IMR-90 (cell line): ENCODE data around the gene ATXN7L2. TPM values are rescaled to one million over a fixed set of nuclear protein-coding genes. Genes with fewer than 3 reads are reported as not detected.

Experiments
- ATAC-seq: fragments of 200-7000 bp; cut with Tn5 transposase; 2 replicates; pipeline ENCODE4 v1.9.1; 2020; ENCODE audit warnings: low read depth, mild to moderate bottlenecking, moderate library complexity
- BruUV-seq: library from RNA; stranded (reverse); fragments of 400-500 nt; replicated peaks from 2 replicates; lab custom pipeline; 2021; lab: Mats Ljungman, UMichigan
- CTCF ChIA-PET: fragments of 300-600 bp; formaldehyde crosslinking; extraction: SDS; loops from one replicate; lab custom pipeline; 2021; ENCODE audit warnings: antibody characterized with exemption; lab: Yijun Ruan, JAX
- POLR2A ChIA-PET: fragments of 300-600 bp; sonication (Branson Sonifier 250); formaldehyde crosslinking; loops from one replicate; lab custom pipeline; 2022; ENCODE audit warnings: antibody characterized with exemption; ENCODE audit not compliant: unreplicated experiment; lab: Charles Lee
- DNase-seq: peaks from one replicate; pipeline ENCODE4 v3.0.0; 2013
- H2AFZ ChIP-seq: replicated peaks from 2 replicates; pipeline ENCODE3; 2013; ENCODE audit warnings: low read length, mild to moderate bottlenecking; ENCODE audit not compliant: poor library complexity
- H2AK5ac ChIP-seq: 2 replicates; pipeline ENCODE4 v1.6.1; 2013; ENCODE audit warnings: low read depth, low read length, inconsistent platforms
- H2AK9ac ChIP-seq: replicated peaks from 2 replicates; pipeline ENCODE3; 2013; ENCODE audit warnings: mild to moderate bottlenecking, low read depth, low read length, moderate library complexity; ENCODE audit not compliant: poor library complexity
- H2BK120ac ChIP-seq: 2 replicates; pipeline ENCODE4 v1.6.1; 2013; ENCODE audit warnings: low read depth, low read length, inconsistent platforms
- H2BK15ac ChIP-seq: 3 replicates; pipeline ENCODE4 v1.6.1; 2013; ENCODE audit warnings: low read depth, low read length, inconsistent platforms
- H2BK20ac ChIP-seq: 2 replicates; pipeline ENCODE4 v1.6.1; 2013; ENCODE audit warnings: low read depth, mild to moderate bottlenecking, inconsistent platforms, low read length, moderate library complexity
- H2BK5ac ChIP-seq: 2 replicates; pipeline ENCODE4 v1.6.1; 2013; ENCODE audit warnings: mild to moderate bottlenecking, low read depth, low read length, inconsistent platforms; ENCODE audit not compliant: poor library complexity, severe bottlenecking
- H3K14ac ChIP-seq: replicated peaks from 2 replicates; pipeline ENCODE4 v1.6.1; 2013; ENCODE audit warnings: low read depth, low read length, inconsistent platforms
- H3K18ac ChIP-seq: 2 replicates; pipeline ENCODE4 v1.6.1; 2013; ENCODE audit warnings: low read depth, low read length, control low read depth
- H3K23ac ChIP-seq: 2 replicates; pipeline ENCODE4 v1.6.1; 2013; ENCODE audit warnings: low read depth, low read length, inconsistent platforms
- H3K27ac ChIP-seq: 2 replicates; pipeline ENCODE4 v1.5.1; 2013; ENCODE audit warnings: mild to moderate bottlenecking, control low read depth, low read length; ENCODE audit not compliant: insufficient read depth
- H3K27me3 ChIP-seq: 2 replicates; pipeline ENCODE4 v1.6.1; 2013; ENCODE audit warnings: low read length; ENCODE audit not compliant: control insufficient read depth, insufficient read depth
- H3K36me3 ChIP-seq: 2 replicates; pipeline ENCODE4 v1.6.1; 2013; ENCODE audit warnings: low read length, mixed read lengths; ENCODE audit not compliant: control insufficient read depth, insufficient read depth
- H3K4ac ChIP-seq: 2 replicates; pipeline ENCODE4 v1.6.1; 2013; ENCODE audit warnings: low read depth, low read length, inconsistent platforms
- H3K4me1 ChIP-seq: 2 replicates; pipeline ENCODE4 v1.6.1; 2013; ENCODE audit warnings: low read length, mixed read lengths; ENCODE audit not compliant: control insufficient read depth, insufficient read depth
- H3K4me2 ChIP-seq: 2 replicates; pipeline ENCODE4 v1.6.1; 2013; ENCODE audit warnings: low read depth, mild to moderate bottlenecking, control low read depth, low read length, moderate library complexity
- H3K4me3 ChIP-seq: 2 replicates; pipeline ENCODE4 v1.5.1; 2013; ENCODE audit warnings: low read depth, mild to moderate bottlenecking, control low read depth, low read length, moderate library complexity; ENCODE audit not compliant: insufficient read depth
- H3K56ac ChIP-seq: 2 replicates; pipeline ENCODE4 v1.6.1; 2013; ENCODE audit warnings: low read length, inconsistent platforms; ENCODE audit not compliant: insufficient read depth; ENCODE audit errors: extremely low read depth
- H3K79me1 ChIP-seq, 2 experiments: 2 replicates each; pipeline ENCODE4 v1.6.1; 2013; ENCODE audit warnings: low read length in 2 of 2, inconsistent platforms in 1 of 2, low read depth in 1 of 2
- H3K9ac ChIP-seq: 2 replicates; pipeline ENCODE4 v1.6.1; 2013; ENCODE audit warnings: low read depth, low read length, control low read depth
- H3K9me1 ChIP-seq: 2 replicates; pipeline ENCODE4 v1.6.1; 2013; ENCODE audit warnings: low read length, inconsistent platforms; ENCODE audit not compliant: insufficient read depth
- H3K9me3 ChIP-seq: 2 replicates; pipeline ENCODE4 v1.6.1; 2013; ENCODE audit warnings: low read length; ENCODE audit not compliant: control insufficient read depth, insufficient read depth
- H4K20me1 ChIP-seq: 2 replicates; pipeline ENCODE4 v1.6.1; 2013; ENCODE audit warnings: low read length, inconsistent platforms; ENCODE audit not compliant: insufficient read depth
- H4K5ac ChIP-seq: 2 replicates; pipeline ENCODE4 v1.6.1; 2013; ENCODE audit warnings: mild to moderate bottlenecking, low read depth, low read length, control low read depth
- H4K8ac ChIP-seq, 2 experiments: 2 replicates each; pipeline ENCODE4 v1.6.1; 2013; ENCODE audit warnings: low read depth in 2 of 2, low read length in 2 of 2, control low read depth in 1 of 2, inconsistent platforms in 1 of 2
- H4K91ac ChIP-seq: 2 replicates; pipeline ENCODE4 v1.6.1; 2013; ENCODE audit warnings: low read depth, low read length, inconsistent platforms; ENCODE audit not compliant: insufficient read depth
- CTCF ChIP-seq: conservative IDR thresholded peaks from 2 replicates; pipeline ENCODE4 v1.5.1; 2012; ENCODE audit warnings: mild to moderate bottlenecking, low read depth, low read length, improper control_type of control experiment
- FOS ChIP-seq: fragments of 150-350 bp; IDR thresholded peaks from 2 replicates; pipeline ENCODE4 v1.6.1; 2016; ENCODE audit warnings: low read depth, low read length
- MAZ ChIP-seq: IDR thresholded peaks from 2 replicates; pipeline ENCODE4 v1.6.1; 2012; ENCODE audit warnings: low read depth, mild to moderate bottlenecking, low read length, improper control_type of control experiment, moderate library complexity, borderline replicate concordance
- RAD21 ChIP-seq: IDR thresholded peaks from 2 replicates; pipeline ENCODE4 v1.6.1; 2012; ENCODE audit warnings: low read length, improper control_type of control experiment
- RFX5 ChIP-seq: IDR thresholded peaks from 2 replicates; pipeline ENCODE4 v1.8.0; 2012; ENCODE audit warnings: low read depth, mild to moderate bottlenecking, low read length, moderate library complexity
- SMC3 ChIP-seq: fragments of 150-350 bp; IDR thresholded peaks from 2 replicates; pipeline ENCODE4 v1.6.1; 2016; ENCODE audit warnings: low read depth, mild to moderate bottlenecking, antibody characterized with exemption, low read length, moderate library complexity
- WGBS, 2 experiments: methylation state at CpG; one replicate each; pipeline versions ENCODE4 v1.1.5 to v1.1.7; 2013; ENCODE audit warnings: missing lambda C conversion rate in 2 of 2; ENCODE audit not compliant: insufficient read length in 1 of 2; ENCODE audit errors: extremely low coverage in 2 of 2; 5-methylcytosine and 5-hydroxymethylcytosine counted together
- dilution Hi-C: fragments of 300-500 bp; cut with HindIII; formaldehyde crosslinking; loops from one replicate; pipeline ENCODE4 v1.14.3; 2018; ENCODE audit warnings: low sequenced_read_pairs; ENCODE audit not compliant: unreplicated experiment
- in situ Hi-C: fragments of 300-500 bp; cut with MboI; formaldehyde crosslinking; loops from 3 replicates; pipeline ENCODE4 v1.14.3; 2019; ENCODE audit warnings: low sequenced_read_pairs, inconsistent platforms, mixed read lengths
- intact Hi-C: fragments of 100-400 bp; cut with micrococcal nuclease; formaldehyde crosslinking; loops from 2 replicates; pipeline ENCODE4 v1.10.0; 2022
- polyA plus RNA-seq, 3 experiments: library from polyadenylated mRNA; depleted of rRNA; stranded (reverse); fragments of >200 nt; gene quantifications; 2 replicates each; pipeline ENCODE4 v1.2.3, GENCODE V29; 2012; ENCODE audit warnings: low replicate concordance in 1 of 3
- total RNA-seq: library from RNA; depleted of rRNA; stranded (reverse); fragments of >200 nt; gene quantifications from 2 replicates; pipeline ENCODE4 v1.2.3, GENCODE V29; 2012

ATXN7L2 gene
- total and polyA plus RNA-seq, 2 of the 4 experiments (the other 2 are of a cell fraction), result 1.3 to 4.8 TPM

- Histone ChIP-seq H3K4me3 (no peak overlapping the region), H4K20me1 (no peaks in the 10 kb centered on the region), H2AK9ac (peak overlapping the region; percentile 89), H3K4me2 (peak overlapping the region; percentile 38), H3K27me3 (peaks cover 5% of the 10 kb centered on the region), H3K56ac (0 out of 2 replicates have a peak overlapping the region, but pooled peaks have one; percentile 1), H3K14ac (no peak overlapping the region), H4K91ac (peak overlapping the region; percentile 71), H2AFZ (peak overlapping the region; percentile 88), H3K27ac (peak overlapping the region; percentile 30), H3K9me1 (no peaks in the 10 kb centered on the region; the same call in 1 of the 2 replicates), H3K4me1 (peaks cover 7% of the 10 kb centered on the region), H2BK5ac (no peak overlapping the region), H4K5ac (peak overlapping the region; percentile 67), H3K36me3 (no peaks in the 10 kb centered on the region), H2BK120ac (peak overlapping the region; percentile 63; the same call in 1 of the 2 replicates), H3K23ac (no peak overlapping the region), H3K9ac (no peak overlapping the region), H2AK5ac (peak overlapping the region; percentile 91), H3K9me3 (no peaks in the 10 kb centered on the region), H3K79me1 (no peaks in the 10 kb centered on the region), H2BK20ac (peak overlapping the region; percentile 31; the same call in 1 of the 2 replicates), H4K8ac (peak overlapping the region; percentile 71 to 95), H2BK15ac (peak overlapping the region; percentile 72; the same call in 2 of the 3 replicates), H3K18ac (no peak overlapping the region), H3K4ac (peak overlapping the region; percentile 83)
- ChIA-PET CTCF (interaction anchor here (0.6 to 3.2 kb wide), 25 partner anchors 9 to 324 kb away, joined by 3 to 75 read pairs (median 3); partner anchors contain the start of genes AMIGO1, ATXN7L2 and CYB561D1), POLR2A (interaction anchor here (0.6 kb wide), 2 partner anchors 48 to 452 kb away, joined by 3 read pairs; partner anchors contain the start of gene AHCYL1)
- WGBS, 2 experiments, result 17% methylated on average over 1 of the region's 12 CpGs; no CpG with 5 or more reads in 1 of the 2 experiments
- ATAC-seq (peak; percentile 95), DNase-seq (peak; percentile 68)
- dilution Hi-C loops (no loop called here), intact Hi-C loops (loop anchor here (1.0 to 5.0 kb wide), 6 partner anchors 34 to 270 kb away; partner anchors contain the start of genes CYB561D1 and PSMA5), in situ Hi-C loops (loop anchor here (5.0 to 10.0 kb wide), 2 partner anchors 35 to 268 kb away; no protein-coding TSS in a partner anchor)
- no TSS peak for BruUV-seq
- TF ChIP-seq CTCF (peak; percentile 96), SMC3 (peak; percentile 91), MAZ (peak; percentile 92), RFX5 (no peak), FOS (no peak), RAD21 (peak; percentile 92)
Measured at GRCh38 chr1:109532365-109533136, 48.8 kb downstream of the ATXN7L2 start.
